Measurements from ENCODE around the gene RBL2. TPM values are rescaled to one million over a fixed set of nuclear protein-coding genes. Genes with fewer than 3 reads are reported as not detected.
A peak's percentile ranks its signal among the peaks of the same experiment; 100 is the strongest.

RBL2 gene
- total and polyA plus RNA-seq, 9 of the 15 experiments (the other 6 are each of a cell fraction or from before 2014, with no cell fraction given): 7.8 to 76.3 (median 28.5) TPM

GRCh38 chr16:53434377-53435065, at the start of gene RBL2 (continued):
- TF ChIP-seq ZNF740 (CRISPR knock-in tag; IDR thresholded peaks at IDR 0.05) (no peak), ZNF740 (tag; IDR thresholded peaks at IDR 0.05) (no peak), NCOA1 (IDR thresholded peaks at IDR 0.05; ENCODE audit: low read depth) (no peak), NCOR1 (IDR thresholded peaks at IDR 0.05) (no peak), ETS1 (conservative IDR thresholded peaks at IDR 0.05; ENCODE audit: control insufficient read depth, low read depth, low read length) (peak; percentile 91), YY1 (IDR thresholded peaks at IDR 0.05; ENCODE audit: borderline replicate concordance in 1 of 3, control insufficient read depth in 1 of 3, extremely low read depth in 1 of 3, insufficient read depth in 3 of 3, insufficient read length in 1 of 3, insufficient replicate concordance in 2 of 3, low read depth in 1 of 3, low read length in 2 of 3) (peak in 2 of 3 experiments; percentile 82 to 84), KAT2B (IDR thresholded peaks at IDR 0.05; ENCODE audit: low read depth, low read length) (no peak), MAX (CRISPR knock-in tag; IDR thresholded peaks at IDR 0.05) (peak; percentile 63; the same call in 1 of the 2 replicates), KDM2B (CRISPR knock-in tag; IDR thresholded peaks at IDR 0.05) (no peak), HLTF (IDR thresholded peaks at IDR 0.05) (no peak), PHF8 (IDR thresholded peaks at IDR 0.05; ENCODE audit: borderline replicate concordance, low read length) (peak; percentile 74; the same call in 1 of the 2 replicates), CBFA2T3 (IDR thresholded peaks at IDR 0.05) (no peak), MNT (conservative IDR thresholded peaks at IDR 0.05) (peak in 1 of 2 experiments; percentile 42; a peak in 1 of 4 replicates), MAFK (IDR thresholded peaks at IDR 0.05; ENCODE audit: low read length) (no peak), PYGO2 (tag; IDR thresholded peaks at IDR 0.05) (no peak), TAF7 (tag; IDR thresholded peaks at IDR 0.05) (no peak), LEF1 (IDR thresholded peaks at IDR 0.05) (no peak), ZEB2 (IDR thresholded peaks at IDR 0.05) (no peak), SNIP1 (IDR thresholded peaks at IDR 0.05; ENCODE audit: low read depth) (no peak), ZBTB9 (CRISPR knock-in tag; IDR thresholded peaks at IDR 0.05) (0 out of 2 replicates have a peak, but pooled peaks have one; percentile 12), FOXA3 (CRISPR knock-in tag; conservative IDR thresholded peaks at IDR 0.05 in 1 of 2, IDR thresholded peaks at IDR 0.05 in 1 of 2) (0 out of 4 replicates have a peak, but pooled peaks of 1 of the 2 experiments have one; percentile 28), NFRKB (IDR thresholded peaks at IDR 0.05; ENCODE audit: low read depth) (no peak)
